ENCODE data around the gene MRAS.

- TF ChIP-seq CTCF (optimal IDR thresholded peaks at IDR 0.05 in 1 of 3, IDR thresholded peaks at IDR 0.05 in 1 of 3, conservative IDR thresholded peaks at IDR 0.05 in 1 of 3; ENCODE audit: extremely low read depth in 1 of 3, insufficient read depth in 2 of 3, low read length in 3 of 3), result no peak
- no peak for TF ChIP-seq EZH2 (IDR thresholded peaks at IDR 0.05; ENCODE audit: low read length)
Observed at GRCh38 chr3:138432576-138433240, 84.3 kb downstream of the MRAS start.
